Body of pancreas (tissue), 4 donors: ENCODE data around the gene TGM5. TPM values are rescaled to one million over a fixed set of nuclear protein-coding genes. Genes with fewer than 3 reads are reported as not detected.
"Not testable (repeated sequence)": the region's sequence is repeated elsewhere in the genome, so short reads cannot be mapped to it uniquely, and the experiment has no call there.

Experiments
- ATAC-seq: fragments of 150-250 bp; one replicate; pipeline ENCODE4 v1.9.1; 2016
- DNase-seq, 4 donors: peaks; one replicate each; pipeline ENCODE4 v3.0.0-alpha.2; 2019
- H3K27ac ChIP-seq, 4 donors: fragments of 200-600 bp; sonication (generic); 1 replicate in 3 of 4; 2 replicates in 1 of 4; pipeline versions ENCODE4 v1.5.1 to v1.6.1; 2016 to 2019; ENCODE audit warnings: mild to moderate bottlenecking in 1 of 4, mixed read lengths in 1 of 4, moderate library complexity in 1 of 4
- H3K27me3 ChIP-seq, 2 donors: fragments of 200-600 bp; sonication (generic); one replicate each; pipeline ENCODE4 v1.6.0; 2016; ENCODE audit warnings: mild to moderate bottlenecking in 1 of 2
- H3K36me3 ChIP-seq, 2 donors: fragments of 200-600 bp; sonication (generic); replicated peaks in 1 of 2; 2 replicates each; pipeline ENCODE4 v1.5.1; 2016; ENCODE audit warnings: low read depth in 2 of 2; ENCODE audit not compliant: insufficient read depth in 1 of 2
- H3K4me1 ChIP-seq: fragments of 200-600 bp; sonication (generic); one replicate; pipeline ENCODE4 v1.6.0; 2016
- H3K4me3 ChIP-seq, 2 donors: fragments of 200-600 bp; sonication (generic); 1 replicate in 1 of 2; 2 replicates in 1 of 2; pipeline ENCODE4 v1.5.1; 2016 to 2019
- H3K9me3 ChIP-seq, 3 donors: fragments of 200-600 bp; sonication (generic); 1 replicate in 2 of 3; 2 replicates in 1 of 3; pipeline ENCODE4 v1.5.1; 2016
- CTCF ChIP-seq, 7 experiments: fragments of 450-650 bp in 4 of 7; fragments of 200-600 bp in 3 of 7; sonication (generic) in 3 of 7; IDR thresholded peaks; one replicate each; pipeline ENCODE4 v1.5.1; 2016 to 2019; ENCODE audit warnings: antibody characterized with exemption in 7 of 7
- POLR2A ChIP-seq, 3 donors: fragments of 450-650 bp; IDR thresholded peaks; one replicate each; pipeline ENCODE4 v1.6.1; 2016; ENCODE audit warnings: antibody characterized with exemption in 3 of 3, mild to moderate bottlenecking in 2 of 3
- WGBS, 2 donors: methylation state at CpG; one replicate each; pipeline ENCODE4 v1.1.5; 2017; 5-methylcytosine and 5-hydroxymethylcytosine counted together
- intact Hi-C: fragments of 100-400 bp; cut with DNase I; formaldehyde crosslinking; loops from one replicate; pipeline ENCODE4 v1.15.1; 2023
- total RNA-seq, 2 donors: library from RNA; depleted of rRNA; stranded (reverse); fragments of >200 nt; gene quantifications; one replicate each; pipeline ENCODE4 v1.1.0, GENCODE V29; 2016

TGM5 gene
- total RNA-seq, 2 donors from 2014 or later, result not detected

- no peaks in the 10 kb centered on the region for H3K4me1 ChIP-seq
- TF ChIP-seq CTCF (IDR thresholded peaks at IDR 0.05), result no peak
- no peak for TF ChIP-seq POLR2A (IDR thresholded peaks at IDR 0.05)
- 56 to 62% methylated on average over 5 to 12 of the region's 12 CpGs for whole genome bisulfite sequencing, 2 donors
- intact Hi-C loops, result no loop called here
- DNase-seq (no peak), ATAC-seq (no peak)
- H3K9me3 ChIP-seq, result no peaks in the 10 kb centered on the region
- no peaks in the 10 kb centered on the region for H3K27me3 ChIP-seq
- H3K27ac ChIP-seq, result no peak overlapping the region
- no peaks in the 10 kb centered on the region for H3K36me3 ChIP-seq
- H3K4me3 ChIP-seq, result no peak overlapping the region
These were observed 10.0 kb upstream of the TGM5 start for GRCh38 chr15:43276563-43277200.

DNA sequence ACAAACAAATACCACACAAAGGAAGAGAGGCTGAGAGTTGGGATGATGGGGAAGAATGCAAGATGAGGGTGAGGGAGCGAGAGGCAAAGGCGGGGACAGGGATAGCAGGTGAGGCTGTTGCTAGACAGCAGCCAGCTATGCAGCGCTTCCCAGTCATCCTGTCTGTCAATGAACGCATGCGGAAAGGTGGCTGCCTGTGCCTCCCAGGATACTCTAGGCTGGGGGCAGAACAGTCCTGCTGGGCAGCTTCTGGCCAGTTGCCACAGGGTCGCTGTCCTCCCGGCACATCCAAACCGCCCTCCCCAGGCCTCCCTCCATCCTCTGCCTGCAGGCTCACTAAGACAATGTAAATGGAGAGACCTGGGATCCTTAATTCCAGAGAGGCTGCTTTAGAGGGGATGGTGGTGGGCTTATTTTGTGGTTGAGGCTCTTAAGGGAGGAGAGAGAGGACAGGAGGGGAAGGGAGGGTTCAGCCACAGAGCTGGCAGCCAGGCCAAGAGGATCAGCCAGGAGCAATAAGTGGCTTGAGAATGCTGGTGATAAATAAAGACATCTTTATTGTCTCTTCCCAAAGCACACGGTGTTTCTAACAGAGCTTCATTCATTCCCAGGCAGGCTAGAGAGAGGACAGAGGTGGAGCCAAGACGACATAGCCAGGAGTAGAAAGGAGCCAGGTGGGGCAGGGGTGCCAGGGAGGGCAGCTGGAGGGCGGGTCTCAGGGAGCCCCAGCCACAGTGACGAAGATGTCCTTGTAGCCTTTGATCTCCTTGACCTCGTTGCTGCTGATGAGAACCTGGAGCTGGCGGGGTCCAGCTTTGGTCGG is 9.2 kb upstream of the TGM5 start:
- Histone ChIP-seq H3K27ac (no peak overlapping the region), H3K4me1 (no peaks in the 10 kb centered on the region), H3K27me3 (no peaks in the 10 kb centered on the region), H3K4me3 (no peak overlapping the region), H3K9me3 (no peaks in the 10 kb centered on the region), H3K36me3 (no peaks in the 10 kb centered on the region)
- intact Hi-C loops, result no loop called here
- DNase-seq, result no peak
- TF ChIP-seq CTCF (IDR thresholded peaks at IDR 0.05) (no peak), POLR2A (IDR thresholded peaks at IDR 0.05) (no peak)
- 52 to 59% methylated on average over 13 to 15 of the region's 15 CpGs for WGBS, 2 donors
- ATAC-seq, result no peak

DNA sequence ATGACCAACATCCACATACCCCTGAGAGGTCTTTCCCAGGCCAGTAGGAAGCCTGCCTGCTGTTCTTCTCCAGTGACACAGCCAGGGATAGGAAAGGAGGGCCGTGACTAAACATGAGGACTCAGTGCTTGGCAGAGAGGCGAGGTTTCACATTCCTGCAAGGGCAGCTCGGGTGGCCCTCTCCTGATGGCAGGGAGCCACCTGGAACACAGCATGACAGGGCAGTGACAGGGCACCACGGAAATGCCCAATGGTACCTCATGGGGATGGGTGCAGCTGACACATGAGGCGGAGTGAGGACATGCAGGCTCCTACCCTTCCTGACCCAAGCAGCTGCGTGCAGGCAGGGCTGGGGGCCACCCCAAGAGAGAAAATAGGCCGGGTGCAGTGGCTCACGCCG is 7.4 kb upstream of the TGM5 start:
- Histone ChIP-seq H3K27me3 (no peaks in the 10 kb centered on the region), H3K4me3 (no peak overlapping the region), H3K27ac (no peak overlapping the region), H3K9me3 (no peaks in the 10 kb centered on the region), H3K36me3 (no peaks in the 10 kb centered on the region), H3K4me1 (no peaks in the 10 kb centered on the region)
- TF ChIP-seq CTCF (IDR thresholded peaks at IDR 0.05) (no peak), POLR2A (IDR thresholded peaks at IDR 0.05) (no peak)
- ATAC-seq (peak; percentile 78), DNase-seq (peak; percentile 45 to 82 (median 72))
- intact Hi-C loops, result no loop called here
- 31 to 37% methylated on average over 7 to 9 of the region's 9 CpGs for WGBS, 2 donors

DNA sequence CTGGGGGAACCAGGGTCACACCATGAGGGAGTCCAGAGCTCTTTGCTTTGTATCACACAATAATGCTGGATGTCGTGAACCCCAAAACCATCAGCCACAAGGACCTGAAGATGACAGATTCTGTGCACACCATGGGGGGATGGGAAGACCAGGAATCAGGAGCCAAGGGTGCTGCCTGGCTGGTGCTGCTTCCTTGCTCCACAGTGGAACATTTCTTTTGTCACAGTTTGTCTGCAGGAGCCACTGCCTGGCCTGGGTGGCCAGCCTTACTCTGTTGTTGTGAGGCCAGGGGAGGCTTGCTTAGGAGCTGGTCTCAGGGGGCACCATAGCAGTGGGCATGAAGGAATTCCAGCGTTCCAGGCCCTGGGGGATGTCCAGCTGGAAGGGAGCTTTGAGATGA is 6.5 kb upstream of the TGM5 start:
- Histone ChIP-seq H3K27me3 (no peaks in the 10 kb centered on the region), H3K27ac (no peak overlapping the region), H3K36me3 (no peaks in the 10 kb centered on the region), H3K4me3 (no peak overlapping the region), H3K4me1 (no peaks in the 10 kb centered on the region), H3K9me3 (no peaks in the 10 kb centered on the region)
- WGBS, 2 donors, result 54 to 79% methylated on average over 1 to 2 of the region's 2 CpGs
- intact Hi-C loops, result no loop called here
- TF ChIP-seq CTCF (IDR thresholded peaks at IDR 0.05), result no peak
- TF ChIP-seq POLR2A (IDR thresholded peaks at IDR 0.05), result no peak
- DNase-seq (no peak), ATAC-seq (no peak)

GRCh38 chr15:43271908-43272307 is 5.2 kb upstream of the TGM5 start:
- H3K4me1 ChIP-seq, H3K9me3 ChIP-seq, H3K27ac ChIP-seq, H3K4me3 ChIP-seq, DNase-seq, H3K36me3 ChIP-seq, intact Hi-C loops, H3K27me3 ChIP-seq, ATAC-seq: not testable (repeated sequence)
- WGBS, 2 donors, result 87 to 100% methylated on average over 1 of the region's 1 CpG
